Measurements from ENCODE around the gene REG3G.

Gene REG3G

GRCh38 chr2:79025421-79025820 is at the start of gene REG3G:
REG3G (plus strand) TSS chr2:79025702; CDS start chr2:79026094, 392 bp downstream.
- ATAC-seq: no peak
- TF ChIP-seq TOX (CRISPR knock-in tag; IDR thresholded peaks at IDR 0.05; ENCODE audit: borderline replicate concordance) (no peak), SNAI2 (CRISPR knock-in tag; IDR thresholded peaks at IDR 0.05) (no peak), ZC3H10 (CRISPR knock-in tag; IDR thresholded peaks at IDR 0.05) (no peak), CSRNP3 (CRISPR knock-in tag; IDR thresholded peaks at IDR 0.05) (no peak), RARB (CRISPR knock-in tag; IDR thresholded peaks at IDR 0.05) (no peak), ZNF8 (CRISPR knock-in tag; IDR thresholded peaks at IDR 0.05) (no peak), ZNF565 (CRISPR knock-in tag; conservative IDR thresholded peaks at IDR 0.05; ENCODE audit: low read depth) (no peak), CSDC2 (CRISPR knock-in tag; IDR thresholded peaks at IDR 0.05) (no peak), BACH2 (CRISPR knock-in tag; IDR thresholded peaks at IDR 0.05; ENCODE audit: borderline replicate concordance) (no peak), ARNTL (CRISPR knock-in tag; IDR thresholded peaks at IDR 0.05; ENCODE audit: borderline replicate concordance, low read depth) (no peak), ZNF70 (CRISPR knock-in tag; IDR thresholded peaks at IDR 0.05) (no peak), ZFP3 (CRISPR knock-in tag; IDR thresholded peaks at IDR 0.05) (no peak), PPARA (CRISPR knock-in tag; IDR thresholded peaks at IDR 0.05; ENCODE audit: borderline replicate concordance) (no peak), GLIS3 (CRISPR knock-in tag; IDR thresholded peaks at IDR 0.05) (no peak)

GRCh38 chr2:78977661-78978145 is 47.8 kb upstream of the REG3G start:
- TF ChIP-seq POU6F1 (CRISPR knock-in tag; IDR thresholded peaks at IDR 0.05; ENCODE audit: borderline replicate concordance, low read depth) (no peak), ZFP3 (CRISPR knock-in tag; IDR thresholded peaks at IDR 0.05) (no peak), BACH2 (CRISPR knock-in tag; IDR thresholded peaks at IDR 0.05; ENCODE audit: borderline replicate concordance) (no peak), TOX (CRISPR knock-in tag; IDR thresholded peaks at IDR 0.05; ENCODE audit: borderline replicate concordance) (no peak), TSHZ2 (CRISPR knock-in tag; IDR thresholded peaks at IDR 0.05) (no peak), ARNTL (CRISPR knock-in tag; IDR thresholded peaks at IDR 0.05; ENCODE audit: borderline replicate concordance, low read depth) (no peak)
- no peak for ATAC-seq

GRCh38 chr2:78978340-78978739 is 47.2 kb upstream of the REG3G start:
- TF ChIP-seq ZC3H10 (CRISPR knock-in tag; IDR thresholded peaks at IDR 0.05) (no peak), PATZ1 (CRISPR knock-in tag; IDR thresholded peaks at IDR 0.05; ENCODE audit: borderline replicate concordance) (no peak), BACH2 (CRISPR knock-in tag; IDR thresholded peaks at IDR 0.05; ENCODE audit: borderline replicate concordance) (no peak), PPARA (CRISPR knock-in tag; IDR thresholded peaks at IDR 0.05; ENCODE audit: borderline replicate concordance) (no peak), TCF4 (CRISPR knock-in tag; IDR thresholded peaks at IDR 0.05; ENCODE audit: borderline replicate concordance) (no peak), CSRNP3 (CRISPR knock-in tag; IDR thresholded peaks at IDR 0.05) (no peak)
- ATAC-seq: no peak
